GM12891 (cell line): ENCODE measurements around the gene CEP97.

Experiments used
- POLR2A ChIP-seq: IDR thresholded peaks from 2 replicates; pipeline ENCODE4 v1.6.1; 2011; ENCODE audit warnings: low read depth, low read length, control low read depth
- POLR2AphosphoS5 ChIP-seq: IDR thresholded peaks from 2 replicates; pipeline ENCODE4 v1.6.1; 2011; ENCODE audit warnings: low read depth, low read length, control low read depth
- SPI1 ChIP-seq: IDR thresholded peaks from 2 replicates; pipeline ENCODE4 v1.6.1; 2011; ENCODE audit warnings: low read depth, low read length, control low read depth
- TAF1 ChIP-seq: IDR thresholded peaks from 2 replicates; pipeline ENCODE4 v1.6.1; 2011; ENCODE audit warnings: low read depth, low read length, control low read depth

GRCh38 chr3:101796077-101796680 lies 71.8 kb downstream of the CEP97 start:
- no peak for TF ChIP-seq POLR2AphosphoS5
- TF ChIP-seq POLR2A: no peak
- TF ChIP-seq SPI1: no peak
- TF ChIP-seq TAF1: no peak
